CD4-positive, alpha-beta T cell treated with Interleukin-21 for 1 hour (primary cell): ENCODE results near the gene NADK.

Source experiments
- DNase-seq: peaks from one replicate; pipeline ENCODE4 v3.0.0-alpha.2; 2020

Gene NADK, protein sequence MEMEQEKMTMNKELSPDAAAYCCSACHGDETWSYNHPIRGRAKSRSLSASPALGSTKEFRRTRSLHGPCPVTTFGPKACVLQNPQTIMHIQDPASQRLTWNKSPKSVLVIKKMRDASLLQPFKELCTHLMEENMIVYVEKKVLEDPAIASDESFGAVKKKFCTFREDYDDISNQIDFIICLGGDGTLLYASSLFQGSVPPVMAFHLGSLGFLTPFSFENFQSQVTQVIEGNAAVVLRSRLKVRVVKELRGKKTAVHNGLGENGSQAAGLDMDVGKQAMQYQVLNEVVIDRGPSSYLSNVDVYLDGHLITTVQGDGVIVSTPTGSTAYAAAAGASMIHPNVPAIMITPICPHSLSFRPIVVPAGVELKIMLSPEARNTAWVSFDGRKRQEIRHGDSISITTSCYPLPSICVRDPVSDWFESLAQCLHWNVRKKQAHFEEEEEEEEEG

DNA sequence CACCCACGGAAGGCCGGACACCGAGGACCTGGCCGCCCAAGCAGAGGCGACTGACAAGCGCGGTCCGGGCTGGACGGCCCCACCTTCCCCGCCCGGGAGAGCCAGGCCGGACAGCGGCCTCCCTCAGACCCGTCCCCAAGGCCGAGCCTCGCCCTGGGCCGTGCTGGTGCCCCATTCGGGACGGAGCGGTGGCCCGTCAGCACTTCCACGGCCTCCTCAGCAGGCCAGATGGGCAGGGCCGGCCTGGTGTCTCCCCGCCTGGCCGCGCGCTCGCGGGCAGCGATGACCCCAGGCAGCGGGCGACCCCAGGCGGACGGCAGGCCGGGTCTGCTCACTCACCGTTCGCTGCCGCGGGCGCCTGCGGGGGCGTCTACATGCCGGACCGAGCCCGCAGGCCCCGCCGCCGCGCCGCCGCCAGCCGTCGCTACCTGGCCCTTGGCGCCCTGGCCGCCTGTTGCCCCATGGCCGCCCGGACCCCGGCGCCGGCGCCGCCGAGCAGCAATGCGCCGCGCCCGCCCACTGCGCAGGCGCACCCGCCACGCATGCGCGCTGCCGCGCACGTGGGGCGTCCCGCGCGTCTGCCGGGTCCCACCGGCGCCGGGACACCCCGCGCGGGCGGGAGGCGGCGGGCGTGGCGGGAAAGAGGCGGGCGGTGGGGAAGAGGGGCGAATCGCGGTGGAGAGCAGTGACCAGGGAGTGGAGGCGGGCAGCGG, at the start of gene NADK:
Gene NADK (minus strand): TSS at position 521 of the 713 bp plus-strand sequence. CDS start 13,064 bp downstream, outside the sequence.
- peak; percentile 79 for DNase-seq

DNA sequence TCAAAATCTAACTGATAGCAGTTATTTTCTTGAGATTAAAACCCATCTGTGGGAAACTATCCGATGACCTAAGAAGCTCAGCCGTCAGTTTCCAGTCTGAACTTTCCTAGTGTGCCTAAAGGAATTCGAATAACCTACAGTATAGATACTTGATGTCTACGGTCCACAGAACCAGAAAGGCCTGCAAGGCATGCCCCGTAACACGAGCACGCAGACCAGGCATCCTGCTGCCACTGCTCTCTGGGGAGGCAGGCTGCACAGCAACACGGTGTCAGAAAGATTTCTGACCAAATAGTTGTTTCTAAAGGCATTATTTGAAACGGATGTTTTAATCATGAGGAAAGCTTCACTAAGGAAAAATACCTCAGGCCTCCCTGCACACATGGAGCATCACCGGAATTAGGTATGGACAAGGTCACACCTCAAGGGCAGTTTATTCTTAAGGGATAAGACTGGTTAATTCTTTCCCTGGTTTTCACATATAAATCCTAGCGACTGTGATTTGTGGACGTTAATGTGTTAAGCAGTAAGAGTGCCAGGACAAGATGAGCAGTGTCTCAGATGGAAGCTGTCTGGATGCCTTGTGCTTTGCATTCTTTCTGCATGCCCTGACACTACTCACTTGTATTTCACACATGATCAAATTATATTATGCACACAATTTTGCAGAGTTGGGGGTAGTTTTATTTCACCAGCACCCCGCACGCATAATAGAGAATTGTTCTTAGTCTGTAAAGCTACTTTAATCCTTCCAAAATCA, 49.0 kb upstream of the NADK start:
- DNase-seq = no peak

DNA sequence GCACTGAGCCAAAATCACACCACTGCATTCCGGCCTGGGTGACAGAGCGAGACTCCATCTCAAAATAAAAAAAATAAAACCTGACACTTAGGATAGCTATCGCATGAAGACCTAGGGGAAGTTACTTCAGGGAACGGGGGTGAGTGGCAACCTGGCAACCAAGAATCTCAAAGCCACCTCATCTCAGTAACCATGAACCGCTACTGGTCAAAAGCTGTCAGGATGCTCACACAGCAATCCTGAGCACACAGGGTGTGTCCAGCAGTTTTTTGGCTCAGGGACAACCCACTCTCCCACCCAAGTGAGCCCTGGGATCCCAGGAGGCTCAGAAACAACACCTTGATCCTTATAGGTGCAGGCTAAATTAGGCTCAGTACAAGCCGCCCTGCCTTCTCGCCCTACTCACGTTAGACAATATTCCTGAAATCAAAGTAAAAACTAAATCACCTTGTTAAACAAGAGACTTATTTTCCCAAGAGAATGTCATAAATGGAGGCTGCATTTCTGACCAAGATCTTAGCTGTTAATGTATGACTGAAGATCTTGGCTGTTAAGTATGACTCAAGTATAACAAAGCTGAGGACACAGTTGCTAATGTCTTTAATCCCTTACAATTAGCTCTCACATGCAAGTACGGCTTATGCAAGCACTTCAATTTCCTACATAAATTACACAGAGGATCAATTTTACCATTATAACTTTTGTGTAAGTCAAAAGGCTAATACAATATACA, 48.3 kb upstream of the NADK start:
- DNase-seq = no peak

DNA sequence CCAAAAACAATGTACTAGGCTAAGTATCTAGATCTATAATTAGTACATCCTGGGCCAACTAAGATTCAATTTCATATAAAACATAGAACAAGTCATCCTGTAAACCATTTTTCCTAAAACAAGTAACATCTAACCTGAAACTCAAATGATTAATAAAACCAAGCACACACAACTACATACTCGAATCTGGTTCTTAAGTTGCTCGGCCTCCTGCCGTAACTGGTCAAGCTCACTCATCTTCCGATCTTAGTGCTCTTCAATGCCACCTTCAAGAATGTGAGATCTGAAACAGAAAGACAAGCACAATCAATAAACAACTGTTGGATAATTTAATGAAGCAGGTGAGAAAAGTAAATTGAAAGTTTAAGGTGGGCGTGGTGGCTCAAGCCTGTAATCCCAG, 46.9 kb upstream of the NADK start:
- DNase-seq = no peak

DNA sequence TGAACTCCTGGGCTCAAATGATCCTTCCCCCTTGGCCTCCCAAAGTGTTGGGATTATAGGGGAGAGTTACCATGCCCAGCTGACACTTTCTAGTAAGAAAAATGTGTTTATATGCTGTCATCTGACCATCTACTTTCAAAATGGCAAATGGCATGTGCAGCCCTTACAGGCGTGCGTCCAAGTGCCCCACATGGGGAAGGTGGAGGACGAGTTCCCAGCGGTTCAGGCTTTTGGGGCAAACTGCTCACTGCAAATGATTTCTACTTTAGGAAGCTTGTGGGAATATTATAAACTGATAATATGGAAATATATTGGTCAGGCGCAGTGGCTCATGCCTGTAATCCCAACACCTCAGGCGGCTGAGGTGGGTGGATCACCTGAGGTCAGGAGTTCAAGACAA, 41.5 kb upstream of the NADK start:
- DNase-seq = no peak

DNA sequence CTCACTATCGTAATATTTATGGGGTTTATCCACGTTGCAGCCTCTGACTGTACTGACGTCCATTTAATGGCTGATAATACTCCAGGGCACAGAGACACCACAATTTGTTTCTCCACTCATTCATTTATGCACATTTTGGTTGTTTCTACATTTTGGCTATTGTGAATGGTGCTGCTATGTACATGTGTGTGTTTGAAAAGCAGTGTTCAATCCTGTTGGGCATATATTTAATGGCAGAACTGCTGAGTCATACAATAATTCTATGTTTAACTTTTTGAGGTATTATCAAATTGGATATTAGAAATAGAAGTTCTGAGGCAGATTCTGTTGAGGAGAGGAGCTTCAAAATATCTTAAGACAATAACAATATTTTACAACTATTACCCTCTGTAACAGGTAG, 39.0 kb upstream of the NADK start:
- DNase-seq = no peak

DNA sequence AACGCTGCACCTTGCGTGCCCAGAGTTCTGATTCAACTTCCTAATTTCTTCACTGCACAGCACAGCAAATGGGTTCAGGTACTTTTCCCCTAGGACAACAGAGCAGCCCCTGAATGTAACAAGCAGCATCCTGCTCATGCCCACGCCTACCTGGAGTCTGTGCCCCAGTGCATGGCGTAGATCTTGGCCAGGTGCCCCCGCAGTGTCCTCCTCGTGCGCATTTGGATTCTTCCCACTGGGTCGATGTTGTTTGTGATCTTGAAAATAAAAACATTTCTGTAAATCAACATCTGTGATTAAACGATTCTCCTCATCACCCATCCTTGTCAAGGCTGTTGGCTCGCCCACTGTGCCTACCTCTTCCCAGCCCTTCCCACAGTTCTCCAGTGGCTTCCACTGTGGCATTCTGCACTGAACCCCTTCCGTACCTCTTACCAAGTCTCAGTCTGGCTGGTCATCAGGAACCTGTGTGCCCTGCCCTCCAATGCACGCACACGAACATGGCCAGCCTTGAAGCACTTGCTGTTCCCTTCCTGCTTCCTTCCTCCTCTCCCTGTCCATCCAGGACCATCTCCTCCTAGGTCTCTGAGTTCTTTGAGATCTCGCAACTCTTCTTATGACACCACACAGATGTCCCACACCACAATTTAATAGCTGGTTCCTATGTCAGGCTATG, 37.5 kb upstream of the NADK start:
- DNase-seq = no peak

DNA sequence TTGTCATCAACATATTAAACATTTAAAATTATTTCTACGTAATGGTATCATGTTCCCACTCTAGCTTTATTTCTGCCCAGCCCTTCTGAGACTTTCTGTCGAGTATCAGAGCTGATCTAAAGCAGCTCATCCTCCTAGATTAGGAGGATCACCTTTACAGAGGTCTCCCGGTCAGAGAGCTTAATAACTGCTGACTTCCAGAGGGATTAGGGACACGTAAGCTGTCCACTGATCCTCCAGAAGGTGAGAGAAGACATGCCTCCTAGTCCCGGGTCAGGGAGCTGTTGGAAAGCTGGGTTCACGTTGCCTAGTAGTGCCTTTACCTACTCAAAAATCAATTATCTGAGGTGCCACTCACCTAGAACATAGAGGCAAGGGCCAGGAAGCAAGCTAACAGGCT, 31.2 kb upstream of the NADK start:
- no peak for DNase-seq

DNA sequence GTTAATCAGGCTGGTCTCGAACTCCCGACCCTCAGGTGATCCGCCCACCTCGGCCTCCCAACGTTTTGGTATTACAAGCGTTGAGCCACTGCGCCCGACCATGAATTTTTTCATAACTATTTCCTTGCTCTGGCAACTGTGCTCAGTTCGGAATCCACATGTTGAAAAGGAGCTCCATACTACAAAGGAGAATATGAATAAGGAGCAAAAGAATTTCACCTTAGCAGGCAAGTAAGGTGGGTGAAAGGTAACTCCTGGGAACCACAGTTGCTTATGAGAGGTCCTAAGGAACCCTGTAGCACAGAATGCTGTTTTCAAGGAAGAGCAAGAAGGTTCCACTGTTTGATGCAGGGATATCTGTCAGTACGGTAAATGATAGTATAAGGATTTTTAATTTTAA, 29.9 kb upstream of the NADK start:
- DNase-seq = no peak

DNA sequence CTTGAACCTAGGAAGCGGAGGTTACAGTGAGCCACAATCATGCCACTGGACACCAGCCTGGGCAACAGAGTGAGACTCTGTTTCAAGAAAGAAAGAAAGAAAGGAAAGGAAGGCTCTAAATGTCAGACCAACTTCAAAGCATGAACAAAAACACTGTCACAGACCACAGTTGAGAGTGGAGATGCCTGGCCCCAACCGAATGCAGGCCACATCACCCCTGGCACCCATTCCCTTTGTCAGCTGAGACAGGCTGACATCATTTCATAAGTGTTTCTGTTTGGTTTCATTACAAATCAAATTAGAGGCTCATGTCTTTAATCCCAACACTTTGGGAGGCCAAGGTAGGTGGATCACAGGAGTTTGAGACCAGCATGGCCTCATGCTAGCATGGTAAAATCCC, 28.6 kb upstream of the NADK start:
- DNase-seq = no peak

DNA sequence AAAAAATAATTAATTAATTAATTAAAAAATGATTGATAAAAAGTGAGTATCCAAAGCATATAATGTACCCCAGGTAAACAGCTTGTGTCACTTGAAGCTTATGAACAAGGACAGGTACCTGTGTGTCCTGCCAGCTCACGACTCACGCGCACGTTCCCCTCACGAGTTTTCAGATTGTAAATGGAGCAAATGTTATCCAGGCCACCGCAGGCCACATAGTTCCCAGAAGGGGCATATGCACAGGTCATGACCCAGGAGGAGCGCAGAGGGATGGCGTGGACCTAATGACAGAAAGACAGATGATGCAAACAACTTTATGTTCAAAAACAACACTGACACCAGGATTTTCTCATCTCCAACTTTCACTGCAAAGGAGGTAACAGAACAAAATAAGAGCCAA, 26.0 kb upstream of the NADK start:
- DNase-seq = no peak

DNA sequence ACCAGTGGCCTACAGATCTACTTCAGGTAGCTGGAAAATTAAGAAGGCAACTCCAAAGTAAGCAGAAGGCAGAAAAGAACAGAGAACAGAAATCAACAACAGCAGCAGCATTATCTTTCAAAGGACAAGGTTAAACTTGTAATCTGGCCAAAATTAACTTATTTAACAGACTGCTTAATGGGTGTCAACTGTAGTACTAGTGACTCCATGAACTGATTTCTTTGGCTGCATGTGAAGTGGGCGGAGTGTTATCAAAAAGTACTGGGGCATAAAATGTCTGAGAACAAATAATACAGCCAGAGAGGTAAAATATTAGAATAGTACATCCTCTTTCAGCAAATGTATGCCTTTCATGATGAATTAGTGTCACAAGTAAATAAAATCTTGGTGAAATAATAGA, 24.6 kb upstream of the NADK start:
- DNase-seq = no peak

DNA sequence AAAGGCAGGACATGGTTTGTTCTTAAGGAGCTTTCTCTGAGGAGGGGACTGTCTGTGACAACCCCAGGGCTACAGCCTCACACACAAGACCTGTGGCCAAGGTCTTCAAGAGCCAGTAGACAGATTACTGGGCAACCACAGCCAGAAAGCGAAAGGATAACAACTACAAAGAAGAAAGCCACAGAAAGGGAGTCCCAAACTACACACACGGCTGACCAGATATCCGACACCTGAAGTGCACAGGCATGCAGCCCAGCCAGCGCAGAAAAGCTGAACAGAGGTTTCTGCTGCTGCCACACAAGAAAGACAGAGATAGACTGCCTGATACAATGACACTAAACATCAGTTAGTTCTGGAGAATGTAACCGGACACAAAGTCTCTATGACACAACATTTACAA, 21.4 kb upstream of the NADK start:
- no peak for DNase-seq

DNA sequence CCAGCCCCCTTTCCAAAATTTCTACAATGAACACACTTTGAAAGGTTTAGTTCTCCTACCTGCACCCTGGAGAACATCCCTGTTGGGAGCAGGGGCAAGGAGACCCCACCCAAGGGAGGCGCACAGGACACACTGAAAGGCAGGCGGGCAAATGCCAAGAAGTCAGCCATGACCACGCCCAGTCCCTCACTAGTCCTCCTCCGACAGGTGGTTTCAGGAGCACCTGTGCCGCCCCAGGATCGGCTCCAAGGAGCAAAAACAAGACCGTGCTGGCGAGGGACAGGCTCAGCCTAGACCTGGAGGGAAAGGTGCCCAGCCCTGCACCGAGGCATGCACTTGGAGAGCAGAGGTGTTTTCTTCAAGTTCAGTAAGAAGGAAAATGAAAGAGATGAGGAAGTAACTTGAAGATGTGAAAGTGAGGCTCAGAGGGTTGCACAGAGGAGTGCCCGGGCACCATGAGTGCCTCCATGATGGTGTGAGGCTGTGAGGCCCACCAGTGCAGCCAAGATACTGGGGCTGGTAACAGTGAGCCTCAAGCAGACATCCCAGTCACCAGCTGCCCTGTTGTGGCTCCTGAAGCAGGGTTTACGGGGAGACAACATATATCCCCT, 19.6 kb upstream of the NADK start:
- DNase-seq = no peak

DNA sequence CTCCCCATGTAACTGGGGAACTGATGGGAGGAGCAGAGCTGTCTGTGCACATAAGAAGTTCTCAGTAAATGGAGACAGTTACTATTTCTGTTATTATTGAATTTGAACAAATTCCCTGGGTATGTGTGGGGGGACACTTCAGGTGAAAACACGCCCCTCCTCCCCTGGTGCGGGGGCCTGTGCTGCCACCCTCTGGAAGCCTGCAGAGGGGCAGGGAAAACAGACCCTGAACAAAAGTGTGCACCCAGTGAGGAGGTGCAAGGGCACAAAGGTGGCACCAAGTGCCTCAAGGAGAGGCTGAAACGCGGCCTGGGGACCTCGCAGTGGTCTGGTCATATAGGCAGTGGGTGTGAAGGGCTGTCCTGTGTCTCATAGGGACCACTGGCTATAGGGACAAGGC, 18.2 kb upstream of the NADK start:
- peak; percentile 33 for DNase-seq

DNA sequence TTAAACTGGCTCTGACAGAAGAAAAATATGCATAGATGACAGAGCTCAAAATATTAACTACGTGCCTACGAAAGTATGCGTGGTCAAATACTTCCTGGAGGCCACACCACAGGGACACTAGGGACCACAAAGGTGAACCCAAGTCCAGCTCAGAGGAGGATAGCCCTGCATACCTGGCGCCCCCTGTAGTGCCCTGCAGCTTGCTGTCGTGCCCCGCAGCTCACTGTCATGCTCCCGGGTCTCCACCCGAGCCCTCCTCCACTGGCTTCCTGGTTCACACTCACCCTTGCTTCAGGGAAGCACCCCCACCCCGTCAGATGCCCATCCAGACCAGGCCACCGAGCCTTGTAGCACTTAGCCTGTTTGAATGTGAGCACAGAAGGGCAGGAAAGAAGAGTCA, 16.7 kb upstream of the NADK start:
- no peak for DNase-seq

DNA sequence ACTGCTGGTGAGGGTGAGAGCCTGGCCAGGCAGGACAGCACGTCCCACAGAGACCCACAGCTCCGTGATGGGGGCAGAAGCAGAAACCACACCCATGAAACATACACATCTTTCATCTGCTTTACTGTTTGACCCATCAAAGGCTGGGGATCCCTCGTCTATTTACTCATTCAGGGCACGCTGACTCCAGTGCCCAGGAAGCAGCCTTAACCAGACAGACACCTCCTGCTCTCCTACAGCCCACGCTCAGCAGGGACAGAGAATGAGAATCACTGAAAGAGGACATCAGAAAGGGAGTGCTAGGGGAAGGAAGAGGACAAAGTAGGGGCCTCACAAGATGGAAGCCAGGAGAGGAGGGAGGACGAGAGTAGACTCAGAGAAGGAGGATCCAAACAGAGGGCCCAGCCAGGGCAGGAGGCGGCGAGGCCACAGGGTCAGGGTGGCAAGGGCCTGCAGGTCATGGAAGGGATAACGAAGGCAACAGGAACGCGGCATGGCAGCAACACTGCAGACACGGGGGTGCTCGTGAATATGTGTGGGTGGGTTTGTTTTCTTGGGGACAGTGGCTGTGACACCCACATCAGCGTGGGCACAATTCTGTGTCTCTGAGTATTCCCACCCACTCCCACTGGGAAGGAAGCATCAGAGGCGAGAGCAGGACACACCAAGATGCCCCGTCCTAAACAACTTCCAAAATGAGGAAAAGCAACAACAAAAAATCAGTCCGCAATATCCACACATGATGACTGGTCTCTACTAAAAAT, 15.4 kb upstream of the NADK start:
- DNase-seq = no peak

DNA sequence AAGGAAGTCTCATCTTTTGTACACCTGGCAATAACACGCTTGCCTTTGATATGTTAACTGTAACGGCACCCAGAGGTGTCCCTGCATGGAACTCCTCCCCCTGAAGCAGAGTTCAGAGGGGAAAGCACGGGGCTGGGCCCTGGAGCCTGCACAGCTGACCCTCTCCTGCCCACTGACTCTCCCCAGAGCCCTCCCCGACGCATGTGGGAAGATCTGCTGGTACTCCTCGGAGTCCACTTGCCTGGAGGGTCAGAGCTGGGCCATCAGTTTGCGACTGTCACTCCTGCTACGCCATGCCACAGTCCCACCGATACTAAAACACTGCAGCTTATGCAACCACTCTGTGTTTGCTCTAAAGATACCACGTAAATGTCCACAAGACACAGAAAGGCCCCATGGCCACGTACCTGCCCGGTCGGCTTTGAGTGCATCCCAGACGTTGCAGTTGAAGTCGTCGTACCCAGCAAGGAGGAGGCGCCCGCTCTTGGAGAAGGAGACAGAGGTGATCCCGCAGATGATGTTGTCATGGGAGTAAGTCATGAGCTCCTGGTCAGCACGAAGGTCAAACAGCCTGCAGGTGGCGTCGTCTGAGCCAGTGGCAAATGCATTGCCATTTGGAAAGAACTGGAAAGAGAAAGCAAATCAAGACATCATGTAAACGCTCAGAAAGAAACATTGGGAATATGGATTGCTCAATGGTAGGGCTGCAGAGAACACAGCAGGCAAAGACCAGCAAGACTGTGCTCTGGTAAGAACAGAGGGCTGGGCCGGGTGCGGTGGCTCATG, 10.6 kb upstream of the NADK start:
- no peak for DNase-seq

DNA sequence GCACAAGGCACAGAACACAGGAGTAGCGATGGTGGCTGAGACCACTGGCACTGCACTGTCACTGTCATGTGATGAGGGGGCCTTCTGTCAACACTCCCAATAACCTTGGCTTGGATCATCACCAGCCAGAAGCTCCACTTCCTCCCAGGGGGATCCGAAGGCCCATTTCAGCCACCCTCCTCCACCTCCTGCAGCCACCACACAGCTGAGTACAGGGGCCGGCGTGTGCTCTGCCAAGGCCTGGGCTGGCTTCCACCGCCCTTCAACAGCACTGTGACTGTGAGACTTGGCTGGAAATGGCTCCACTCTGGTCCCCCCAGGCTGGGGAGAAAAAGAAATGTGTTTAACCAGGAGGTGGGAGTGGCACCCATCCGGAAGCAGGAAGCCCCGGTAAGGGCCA, 9.9 kb upstream of the NADK start:
- no peak for DNase-seq
